ENCODE measurements around the gene SELE.
"Not testable (repeated sequence)": the region's sequence is repeated elsewhere in the genome, so short reads cannot be mapped to it uniquely, and the experiment has no call there.

SELE gene

DNA sequence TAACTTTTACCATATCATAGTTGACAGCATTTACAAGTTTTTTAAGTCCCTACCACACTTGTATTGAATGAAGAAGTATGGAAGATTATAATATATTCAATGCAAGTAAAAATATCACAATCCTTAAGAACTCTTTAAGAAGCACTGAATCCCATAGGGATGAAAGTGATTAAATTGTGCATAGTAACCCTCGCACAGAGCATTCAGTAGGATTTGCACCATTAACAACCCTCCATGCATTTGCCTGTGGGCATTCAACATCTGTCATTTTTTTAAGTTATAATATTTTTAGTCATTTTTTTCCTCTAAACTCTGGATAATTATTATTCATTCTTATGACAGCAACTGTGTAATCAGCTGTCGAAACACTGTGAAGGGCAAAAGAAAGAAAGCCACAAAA is 10.1 kb downstream of the SELE start:
- Histone ChIP-seq H3K27me3 (ENCODE audit: control insufficient read depth, insufficient read depth, low read length) (no peaks in the 10 kb centered on the region), H3K9me3 (ENCODE audit: control insufficient read depth, insufficient read depth, low read length) (no peaks in the 10 kb centered on the region), H3K36me3 (ENCODE audit: control insufficient read depth, insufficient read depth, low read length) (no peaks in the 10 kb centered on the region), H3K4me1 (ENCODE audit: control insufficient read depth, insufficient read depth, low read length) (no peaks in the 10 kb centered on the region), H3K9ac (ENCODE audit: low read depth, low read length) (no peak overlapping the region), H3K27ac (ENCODE audit: low read depth, low read length) (no peak overlapping the region), H3K4me3 (ENCODE audit: low read depth, low read length) (no peak overlapping the region)

DNA sequence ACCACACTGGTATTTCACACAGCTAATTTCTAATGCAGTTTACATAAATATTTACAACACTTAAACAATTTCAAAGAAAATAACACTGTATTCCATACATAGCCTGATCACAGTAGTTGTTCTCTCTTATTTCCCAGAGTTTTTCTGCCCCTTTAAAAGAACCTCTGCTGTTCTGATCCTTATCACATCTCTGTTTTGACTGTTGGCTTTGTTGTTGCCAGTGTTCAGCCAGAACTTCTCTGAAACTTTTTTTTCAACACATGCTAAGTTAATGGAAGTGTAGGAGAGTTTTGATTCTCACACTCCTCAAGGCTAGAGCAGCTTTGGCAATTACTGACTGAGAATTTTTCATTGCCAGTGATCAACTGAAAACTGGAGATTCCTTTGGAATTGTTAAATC is 11.1 kb downstream of the SELE start:
- no peaks in the 10 kb centered on the region for H3K36me3 ChIP-seq (ENCODE audit: control insufficient read depth, insufficient read depth, low read length)
- H3K9me3 ChIP-seq (ENCODE audit: control insufficient read depth, insufficient read depth, low read length) = no peaks in the 10 kb centered on the region
- H3K4me1 ChIP-seq (ENCODE audit: control insufficient read depth, insufficient read depth, low read length) = no peaks in the 10 kb centered on the region
- H3K9ac ChIP-seq (ENCODE audit: low read depth, low read length) = no peak overlapping the region
- H3K27ac ChIP-seq (ENCODE audit: low read depth, low read length) = no peak overlapping the region
- H3K4me3 ChIP-seq (ENCODE audit: low read depth, low read length) = no peak overlapping the region
- H3K27me3 ChIP-seq (ENCODE audit: control insufficient read depth, insufficient read depth, low read length) = no peaks in the 10 kb centered on the region

DNA sequence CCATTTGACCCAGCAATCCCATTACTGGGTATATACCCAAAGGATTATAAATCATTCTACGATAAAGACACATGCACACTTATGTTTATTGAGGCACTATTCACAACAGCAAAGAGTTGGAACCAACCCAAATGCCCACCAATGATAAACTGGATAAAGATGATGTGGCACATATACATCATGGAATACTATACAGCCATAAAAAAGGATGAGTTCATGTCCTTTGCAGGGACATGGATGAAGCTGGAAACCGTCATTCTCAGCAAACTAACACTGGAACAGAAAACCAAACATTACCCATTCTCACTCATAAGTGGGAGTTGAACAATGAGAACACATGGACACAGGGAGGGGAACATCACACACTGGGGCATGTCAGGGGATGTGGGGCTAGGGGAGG is 18.8 kb downstream of the SELE start:
- H3K4me1 ChIP-seq (ENCODE audit: control insufficient read depth, insufficient read depth, low read length); H3K36me3 ChIP-seq (ENCODE audit: control insufficient read depth, insufficient read depth, low read length); H3K9ac ChIP-seq (ENCODE audit: low read depth, low read length); H3K4me3 ChIP-seq (ENCODE audit: low read depth, low read length); H3K27me3 ChIP-seq (ENCODE audit: control insufficient read depth, insufficient read depth, low read length); H3K9me3 ChIP-seq (ENCODE audit: control insufficient read depth, insufficient read depth, low read length); H3K27ac ChIP-seq (ENCODE audit: low read depth, low read length): not testable (repeated sequence)

DNA sequence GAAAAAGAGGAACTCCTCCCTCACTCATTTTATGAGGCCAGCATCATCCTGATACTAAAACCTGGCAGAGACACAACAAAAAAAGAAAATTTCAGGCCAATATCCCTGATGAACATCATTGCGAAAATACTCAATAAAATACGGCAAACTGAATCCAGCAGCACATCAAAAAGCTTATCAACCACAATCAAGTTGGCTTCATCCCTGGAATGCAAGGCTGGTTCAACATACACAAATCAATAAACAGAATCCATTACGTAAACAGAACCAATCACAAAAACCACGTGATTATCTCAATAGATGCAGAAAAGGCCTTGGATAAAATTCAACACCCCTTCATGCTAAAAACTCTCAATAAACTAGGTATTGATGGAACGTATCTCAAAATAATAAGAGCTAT is 20.8 kb downstream of the SELE start:
- H3K4me3 ChIP-seq (ENCODE audit: low read depth, low read length); H3K27ac ChIP-seq (ENCODE audit: low read depth, low read length); H3K36me3 ChIP-seq (ENCODE audit: control insufficient read depth, insufficient read depth, low read length); H3K9me3 ChIP-seq (ENCODE audit: control insufficient read depth, insufficient read depth, low read length); H3K27me3 ChIP-seq (ENCODE audit: control insufficient read depth, insufficient read depth, low read length); H3K9ac ChIP-seq (ENCODE audit: low read depth, low read length); H3K4me1 ChIP-seq (ENCODE audit: control insufficient read depth, insufficient read depth, low read length): not testable (repeated sequence)

DNA sequence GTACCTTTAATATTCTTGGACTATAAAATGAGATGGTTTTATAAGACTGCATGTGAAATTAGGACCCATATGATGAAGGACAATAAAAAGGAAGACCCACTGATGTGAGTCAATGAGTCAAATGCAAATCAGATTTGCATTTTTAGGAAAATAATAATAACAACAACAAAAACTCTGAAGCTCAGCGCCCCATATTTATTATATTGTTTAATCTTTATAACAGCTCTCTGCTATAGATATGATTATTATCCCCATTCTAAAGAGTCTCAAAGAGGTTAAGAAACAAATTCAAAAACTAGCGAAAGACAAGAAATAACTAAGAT is 21.6 kb downstream of the SELE start:
- H3K4me1 ChIP-seq (ENCODE audit: control insufficient read depth, insufficient read depth, low read length) = no peaks in the 10 kb centered on the region
- H3K27ac ChIP-seq (ENCODE audit: low read depth, low read length) = no peak overlapping the region
- H3K4me3 ChIP-seq (ENCODE audit: low read depth, low read length) = no peak overlapping the region
- H3K27me3 ChIP-seq (ENCODE audit: control insufficient read depth, insufficient read depth, low read length) = no peaks in the 10 kb centered on the region
- no peak overlapping the region for H3K9ac ChIP-seq (ENCODE audit: low read depth, low read length)
- H3K36me3 ChIP-seq (ENCODE audit: control insufficient read depth, insufficient read depth, low read length) = no peaks in the 10 kb centered on the region
- no peaks in the 10 kb centered on the region for H3K9me3 ChIP-seq (ENCODE audit: control insufficient read depth, insufficient read depth, low read length)

DNA sequence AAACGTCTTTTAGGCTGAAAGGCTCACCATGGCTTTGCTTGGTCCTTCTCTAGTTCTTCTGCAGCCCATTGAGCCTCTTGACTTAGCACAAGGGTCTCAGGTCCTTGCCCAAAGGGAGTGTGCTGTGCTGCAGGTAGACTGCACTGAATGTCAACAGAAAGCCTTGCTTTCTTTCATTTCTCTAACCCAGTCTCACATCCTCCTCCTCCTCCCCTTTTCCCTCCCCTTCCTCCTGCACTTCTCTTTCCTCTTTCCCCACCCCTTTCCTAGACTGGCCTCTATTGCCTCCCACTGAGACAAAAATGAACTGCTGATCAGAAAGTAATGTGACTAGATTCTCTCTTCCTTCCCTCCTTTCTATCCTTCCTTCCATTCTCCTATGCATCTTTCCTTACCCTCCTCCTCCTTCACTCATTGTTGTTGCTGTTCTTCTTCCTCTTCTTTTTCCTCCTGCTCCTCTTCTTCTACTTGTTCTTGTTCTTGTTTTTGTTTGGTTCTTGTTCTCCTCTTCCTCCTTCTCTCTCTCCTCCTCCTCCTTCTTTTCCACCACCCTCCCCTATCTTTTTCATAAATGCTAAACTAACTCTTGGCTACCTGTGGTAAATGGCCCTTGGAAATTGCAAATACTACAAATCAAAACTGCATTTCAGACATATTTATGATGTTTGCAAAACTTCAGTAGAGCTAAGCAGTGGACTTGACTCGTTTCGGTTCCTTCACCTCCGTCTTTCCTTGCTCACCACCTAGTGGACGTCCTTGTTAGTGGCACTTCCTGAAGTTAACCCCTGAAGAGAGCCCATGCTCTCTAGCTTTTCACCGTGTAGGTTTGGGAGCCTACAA is 22.2 kb downstream of the SELE start, which contains the start of gene SELL:
TSS of gene SELL (minus strand) at position 152 of the 840 bp plus-strand sequence. CDS start at position 30, 122 bp downstream.
- no peak within 1 kb of the TSS for H3K9ac ChIP-seq (ENCODE audit: low read depth, low read length)
- H3K27me3 ChIP-seq (ENCODE audit: control insufficient read depth, insufficient read depth, low read length) = no peaks in the 10 kb centered on the region
- no peaks in the 10 kb centered on the region for H3K9me3 ChIP-seq (ENCODE audit: control insufficient read depth, insufficient read depth, low read length)
- peak within 1 kb of the TSS; percentile 42 for H3K4me3 ChIP-seq (ENCODE audit: low read depth, low read length)
- no peak within 1 kb of the TSS for H3K27ac ChIP-seq (ENCODE audit: low read depth, low read length)
- no peaks in the 10 kb centered on the region for H3K36me3 ChIP-seq (ENCODE audit: control insufficient read depth, insufficient read depth, low read length)
- no peaks in the 10 kb centered on the region for H3K4me1 ChIP-seq (ENCODE audit: control insufficient read depth, insufficient read depth, low read length)

DNA sequence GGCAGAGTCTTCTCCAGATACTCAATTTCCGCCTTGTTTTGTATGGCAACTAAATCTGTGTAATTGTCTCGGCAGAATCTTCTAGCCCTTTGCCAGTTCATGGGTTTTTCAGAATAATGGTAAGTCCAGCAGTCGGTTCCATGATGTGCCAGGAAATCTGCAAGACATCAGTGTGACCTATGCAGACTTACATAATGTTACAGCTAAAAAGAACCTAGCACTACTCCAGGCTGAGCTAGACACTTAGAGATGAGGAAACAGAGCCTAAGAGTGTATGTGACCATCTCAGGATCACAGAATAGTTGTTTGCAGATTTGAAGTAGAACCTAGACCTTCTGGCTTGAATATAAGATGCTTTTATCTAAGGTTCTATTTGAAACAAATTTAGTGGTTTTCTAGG is 25.2 kb downstream of the SELE start:
- Histone ChIP-seq H3K4me1 (ENCODE audit: control insufficient read depth, insufficient read depth, low read length) (no peaks in the 10 kb centered on the region), H3K4me3 (ENCODE audit: low read depth, low read length) (no peak overlapping the region), H3K27ac (ENCODE audit: low read depth, low read length) (no peak overlapping the region), H3K9me3 (ENCODE audit: control insufficient read depth, insufficient read depth, low read length) (no peaks in the 10 kb centered on the region), H3K27me3 (ENCODE audit: control insufficient read depth, insufficient read depth, low read length) (no peaks in the 10 kb centered on the region), H3K36me3 (ENCODE audit: control insufficient read depth, insufficient read depth, low read length) (no peaks in the 10 kb centered on the region), H3K9ac (ENCODE audit: low read depth, low read length) (no peak overlapping the region)

DNA sequence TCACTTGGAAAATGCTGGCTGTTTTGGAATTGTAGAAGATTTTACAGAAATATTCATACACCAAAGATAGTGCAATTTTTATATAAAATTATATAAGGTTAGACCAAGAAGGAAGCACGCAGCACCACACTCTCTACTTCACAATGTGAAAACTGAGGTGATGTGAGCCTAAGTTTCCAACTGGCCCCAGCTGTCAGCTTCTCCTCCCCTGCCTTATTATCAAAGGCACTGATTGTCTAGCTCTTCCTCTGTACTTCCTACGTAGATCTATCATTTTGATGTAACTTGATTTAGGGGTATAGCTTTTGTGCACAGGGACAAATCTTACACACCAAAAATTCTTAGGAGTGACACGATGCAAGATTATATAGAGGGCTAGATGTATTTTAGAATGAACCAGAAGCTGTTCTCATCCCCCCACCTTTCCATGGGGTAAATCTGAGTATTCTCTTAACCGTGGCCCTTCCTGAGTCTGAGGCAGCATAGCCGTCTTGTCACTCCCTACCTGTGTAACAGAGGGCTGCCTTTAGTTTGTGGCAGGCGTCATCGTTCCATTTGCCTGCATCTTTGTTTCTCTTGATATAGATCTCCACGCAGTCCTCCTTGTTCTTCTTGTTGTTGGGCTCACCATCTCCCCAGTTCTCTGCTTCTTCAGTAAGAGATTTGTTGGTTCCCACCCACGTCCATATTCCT is 25.8 kb downstream of the SELE start:
- no peak overlapping the region for H3K27ac ChIP-seq (ENCODE audit: low read depth, low read length)
- H3K4me3 ChIP-seq (ENCODE audit: low read depth, low read length) = no peak overlapping the region
- H3K9me3 ChIP-seq (ENCODE audit: control insufficient read depth, insufficient read depth, low read length) = no peaks in the 10 kb centered on the region
- H3K9ac ChIP-seq (ENCODE audit: low read depth, low read length) = no peak overlapping the region
- no peaks in the 10 kb centered on the region for H3K4me1 ChIP-seq (ENCODE audit: control insufficient read depth, insufficient read depth, low read length)
- no peaks in the 10 kb centered on the region for H3K36me3 ChIP-seq (ENCODE audit: control insufficient read depth, insufficient read depth, low read length)
- no peaks in the 10 kb centered on the region for H3K27me3 ChIP-seq (ENCODE audit: control insufficient read depth, insufficient read depth, low read length)

DNA sequence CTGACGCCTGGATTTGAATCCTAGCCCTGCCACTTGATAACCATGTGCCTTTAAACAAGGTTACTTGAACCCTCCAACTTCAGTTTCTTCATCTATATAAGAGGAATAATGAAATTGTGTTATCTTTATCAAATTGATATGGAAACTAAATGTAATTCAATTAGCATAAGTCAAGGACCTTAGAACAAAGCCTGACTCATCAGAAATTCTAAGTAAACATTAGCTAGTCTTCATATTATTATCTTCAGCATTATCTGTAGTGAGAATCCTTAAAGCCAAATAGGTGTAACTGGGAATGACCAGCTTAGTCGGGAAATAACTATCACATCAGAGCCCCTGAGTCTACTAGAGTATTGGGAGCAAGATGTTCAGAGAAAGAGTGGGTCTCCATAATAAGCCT is 29.1 kb downstream of the SELE start:
- Histone ChIP-seq H3K9ac (ENCODE audit: low read depth, low read length) (no peak overlapping the region), H3K36me3 (ENCODE audit: control insufficient read depth, insufficient read depth, low read length) (no peaks in the 10 kb centered on the region), H3K4me1 (ENCODE audit: control insufficient read depth, insufficient read depth, low read length) (no peaks in the 10 kb centered on the region), H3K9me3 (ENCODE audit: control insufficient read depth, insufficient read depth, low read length) (no peaks in the 10 kb centered on the region), H3K4me3 (ENCODE audit: low read depth, low read length) (no peak overlapping the region), H3K27ac (ENCODE audit: low read depth, low read length) (no peak overlapping the region), H3K27me3 (ENCODE audit: control insufficient read depth, insufficient read depth, low read length) (no peaks in the 10 kb centered on the region)

DNA sequence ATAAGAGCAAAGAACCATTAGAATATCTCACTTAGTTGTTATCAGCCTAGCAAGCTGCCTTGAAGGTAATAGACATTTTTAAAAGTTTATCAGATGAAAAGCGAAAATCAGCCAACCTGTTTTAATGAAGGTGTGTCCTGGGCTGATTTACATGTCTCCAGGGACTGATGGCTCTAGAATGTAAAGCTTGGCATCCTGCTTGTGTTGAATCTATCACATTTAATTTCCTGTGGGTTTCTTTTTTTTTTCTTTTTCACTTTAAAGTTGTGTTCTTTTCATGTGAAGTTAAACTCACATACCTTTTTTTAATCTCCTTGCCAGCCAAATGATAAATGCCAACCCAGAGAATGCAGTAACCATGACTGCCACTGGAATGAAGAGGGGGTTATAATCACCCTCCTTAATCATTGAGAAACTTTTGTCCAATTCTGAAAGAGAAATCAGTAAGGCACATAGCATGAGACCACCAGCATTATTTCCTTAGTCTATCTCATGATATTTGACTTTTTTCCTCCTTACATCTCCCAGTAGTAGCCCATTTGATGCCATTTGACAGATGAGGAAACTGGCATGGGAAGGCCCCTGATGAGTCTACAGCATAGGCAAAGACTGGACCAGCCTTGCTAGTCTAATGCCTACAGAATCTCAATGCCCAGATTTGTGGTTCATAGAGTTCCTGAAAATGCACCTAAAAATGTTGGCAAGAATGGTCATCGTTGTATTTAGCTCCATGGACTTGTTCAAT is 32.4 kb downstream of the SELE start:
- no peaks in the 10 kb centered on the region for H3K4me1 ChIP-seq (ENCODE audit: control insufficient read depth, insufficient read depth, low read length)
- no peak overlapping the region for H3K27ac ChIP-seq (ENCODE audit: low read depth, low read length)

DNA sequence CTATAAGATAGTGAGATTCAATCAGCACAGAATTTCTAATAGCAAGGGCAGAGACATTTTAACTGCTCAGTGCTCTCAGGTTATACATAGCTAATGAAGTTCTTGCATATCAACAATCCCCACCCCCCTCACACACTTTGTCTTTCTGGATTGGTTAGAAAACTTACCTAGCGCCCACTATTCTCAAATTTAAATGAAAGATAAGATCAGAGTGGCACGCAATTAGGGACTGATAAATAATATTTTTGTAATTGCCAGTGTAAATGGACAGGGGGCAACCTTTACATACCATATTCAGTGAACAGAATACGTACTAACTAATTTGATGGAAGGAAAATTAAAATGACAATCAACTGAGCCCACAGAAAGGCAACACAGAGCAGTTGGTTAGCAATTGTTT is 34.2 kb downstream of the SELE start:
- Histone ChIP-seq H3K36me3 (ENCODE audit: control insufficient read depth, insufficient read depth, low read length) (no peaks in the 10 kb centered on the region), H3K27ac (ENCODE audit: low read depth, low read length) (no peak overlapping the region), H3K4me1 (ENCODE audit: control insufficient read depth, insufficient read depth, low read length) (no peaks in the 10 kb centered on the region), H3K9me3 (ENCODE audit: control insufficient read depth, insufficient read depth, low read length) (no peaks in the 10 kb centered on the region), H3K4me3 (ENCODE audit: low read depth, low read length) (no peak overlapping the region), H3K27me3 (ENCODE audit: control insufficient read depth, insufficient read depth, low read length) (0 out of 2 replicates have a peak, but pooled peaks cover 3% of the 10 kb centered on the region), H3K9ac (ENCODE audit: low read depth, low read length) (no peak overlapping the region)

More for the DNA sequence above, 32.4 kb downstream of the SELE start:
- Histone ChIP-seq H3K27me3 (ENCODE audit: control insufficient read depth, insufficient read depth, low read length) (no peaks in the 10 kb centered on the region), H3K36me3 (ENCODE audit: control insufficient read depth, insufficient read depth, low read length) (no peaks in the 10 kb centered on the region), H3K9ac (ENCODE audit: low read depth, low read length) (no peak overlapping the region), H3K9me3 (ENCODE audit: control insufficient read depth, insufficient read depth, low read length) (no peaks in the 10 kb centered on the region), H3K4me3 (ENCODE audit: low read depth, low read length) (no peak overlapping the region)
